CD14-positive monocyte (primary cell): ENCODE measurements around the gene MYO1H. TPM values are rescaled to one million over a fixed set of nuclear protein-coding genes. Genes with fewer than 3 reads are reported as not detected.
"Not testable (repeated sequence)": the region's sequence is repeated elsewhere in the genome, so short reads cannot be mapped to it uniquely, and the experiment has no call there.

Experiments used
- DNase-seq, 3 donors: peaks; one replicate each; pipeline ENCODE4 v3.0.0-alpha.2; 2011 to 2022
- H2AFZ ChIP-seq: 2 replicates; pipeline ENCODE4 v1.6.0; 2012; ENCODE audit warnings: mild to moderate bottlenecking, low read depth, low read length, inconsistent platforms; ENCODE audit not compliant: insufficient read depth, poor library complexity, severe bottlenecking
- H3K27ac ChIP-seq, 2 donors: 1 replicate in 1 of 2; 2 replicates in 1 of 2; pipeline ENCODE4 v1.5.1; 2012 to 2013; ENCODE audit warnings: low read length in 2 of 2, control low read depth in 1 of 2, inconsistent platforms in 1 of 2, low read depth in 1 of 2, mild to moderate bottlenecking in 1 of 2
- H3K27me3 ChIP-seq, 2 donors: one replicate each; pipeline versions ENCODE4 v1.6.0 to v1.6.1; 2011 to 2013; ENCODE audit warnings: low read length in 2 of 2; ENCODE audit not compliant: control insufficient read depth in 2 of 2, insufficient read depth in 2 of 2
- H3K36me3 ChIP-seq, 2 donors: replicated peaks in 1 of 2; 1 replicate in 1 of 2; 2 replicates in 1 of 2; pipeline versions ENCODE4 v1.5.1 to v1.6.1; 2012 to 2013; ENCODE audit warnings: low read length in 2 of 2, control low read depth in 1 of 2, inconsistent platforms in 1 of 2, mild to moderate bottlenecking in 1 of 2; ENCODE audit not compliant: insufficient read depth in 2 of 2, control insufficient read depth in 1 of 2
- H3K4me1 ChIP-seq, 2 donors: 1 replicate in 1 of 2; 2 replicates in 1 of 2; pipeline versions ENCODE4 v1.5.1 to v1.6.1; 2012 to 2013; ENCODE audit warnings: low read length in 2 of 2, control low read depth in 1 of 2, inconsistent platforms in 1 of 2, mild to moderate bottlenecking in 1 of 2, moderate library complexity in 1 of 2; ENCODE audit not compliant: insufficient read depth in 2 of 2, control insufficient read depth in 1 of 2
- H3K4me2 ChIP-seq: replicated peaks from 2 replicates; pipeline ENCODE3; 2012; ENCODE audit warnings: low read length, moderate library complexity, mild to moderate bottlenecking; ENCODE audit not compliant: poor library complexity, severe bottlenecking; ENCODE audit errors: extremely low read depth
- H3K4me3 ChIP-seq, 3 experiments: fragments of 200-600 bp in 1 of 3; sonication (generic) in 1 of 3; replicated peaks in 1 of 3; 1 replicate in 2 of 3; 2 replicates in 1 of 3; pipeline ENCODE4 v1.5.1; 2011 to 2013; ENCODE audit warnings: low read length in 3 of 3, mild to moderate bottlenecking in 3 of 3, control low read depth in 2 of 3, low read depth in 2 of 3, inconsistent platforms in 1 of 3, moderate library complexity in 1 of 3
- H3K79me2 ChIP-seq: 2 replicates; pipeline ENCODE4 v1.6.0; 2012; ENCODE audit warnings: mild to moderate bottlenecking, control low read depth, inconsistent platforms, low read length, moderate library complexity; ENCODE audit not compliant: insufficient read depth
- H3K9ac ChIP-seq: 2 replicates; pipeline ENCODE4 v1.6.0; 2017; ENCODE audit warnings: low read length, mild to moderate bottlenecking; ENCODE audit not compliant: insufficient read depth, poor library complexity, severe bottlenecking
- H3K9me3 ChIP-seq, 2 donors: replicated peaks in 1 of 2; 1 replicate in 1 of 2; 2 replicates in 1 of 2; pipeline versions ENCODE4 v1.5.1 to v1.6.1; 2012 to 2013; ENCODE audit warnings: low read length in 2 of 2, control low read depth in 1 of 2; ENCODE audit not compliant: control insufficient read depth in 1 of 2, insufficient read depth in 1 of 2
- H4K20me1 ChIP-seq: 2 replicates; pipeline ENCODE4 v1.6.0; 2012; ENCODE audit warnings: mild to moderate bottlenecking, low read length, control low read depth, moderate library complexity; ENCODE audit not compliant: insufficient read depth
- H3K27ac Mint-ChIP-seq, 7 donors: one replicate each; pipeline ENCODE4 v1.8.0; 2020; ENCODE audit warnings: mild to moderate bottlenecking in 7 of 7, mixed read lengths in 7 of 7, moderate library complexity in 6 of 7, inconsistent platforms in 2 of 7
- H3K27me3 Mint-ChIP-seq, 3 donors: one replicate each; pipeline ENCODE4 v1.8.0; 2021 to 2022; ENCODE audit warnings: low read depth in 3 of 3, mild to moderate bottlenecking in 3 of 3, mixed read lengths in 3 of 3, moderate library complexity in 3 of 3, inconsistent platforms in 1 of 3
- H3K36me3 Mint-ChIP-seq, 2 donors: one replicate each; pipeline ENCODE4 v1.8.0; 2020; ENCODE audit warnings: mixed read lengths in 2 of 2, inconsistent platforms in 1 of 2, mild to moderate bottlenecking in 1 of 2
- H3K4me1 Mint-ChIP-seq: one replicate; pipeline ENCODE4 v1.8.0; 2020; ENCODE audit warnings: mild to moderate bottlenecking, mixed read lengths
- H3K4me3 Mint-ChIP-seq, 2 donors: one replicate each; pipeline ENCODE4 v1.8.0; 2020; ENCODE audit warnings: mild to moderate bottlenecking in 2 of 2, mixed read lengths in 2 of 2, moderate library complexity in 1 of 2
- H3K9me3 Mint-ChIP-seq, 7 donors: one replicate each; pipeline ENCODE4 v1.8.0; 2020 to 2022; ENCODE audit warnings: mixed read lengths in 7 of 7, mild to moderate bottlenecking in 6 of 7, moderate library complexity in 6 of 7, inconsistent platforms in 2 of 7
- CTCF ChIP-seq: fragments of 200-600 bp; IDR thresholded peaks from one replicate; pipeline ENCODE4 v1.8.0; 2022; ENCODE audit warnings: antibody characterized with exemption, mild to moderate bottlenecking
- WGBS: methylation state at CpG from one replicate; pipeline ENCODE4 v1.1.5; 2013; ENCODE audit warnings: missing lambda C conversion rate; ENCODE audit not compliant: insufficient coverage; 5-methylcytosine and 5-hydroxymethylcytosine counted together
- intact Hi-C, 2 donors: fragments of 100-400 bp; cut with micrococcal nuclease; formaldehyde crosslinking; loops; one replicate each; pipeline versions ENCODE4 v1.15.0 to v1.15.1; 2023
- polyA plus RNA-seq, 3 donors: library from polyadenylated mRNA; depleted of rRNA in 1 of 3; unstranded in 2 of 3; stranded (reverse) in 1 of 3; fragments of 300-500 nt in 2 of 3; fragments of >200 nt in 1 of 3; fragmentation: Illumina TruSeq in 2 of 3; gene quantifications; 1 replicate in 2 of 3; 2 replicates in 1 of 3; pipeline ENCODE4 v1.2.3, GENCODE V29; 2012 to 2021

Gene MYO1H
- polyA plus RNA-seq, 3 donors: not detected

GRCh38 chr12:109310247-109311125 lies 37.2 kb upstream of the MYO1H start:
- H4K20me1 ChIP-seq: no peaks in the 10 kb centered on the region
- H3K27ac Mint-ChIP-seq: no peak overlapping the region
- H3K9ac ChIP-seq: no peak overlapping the region
- H3K4me1 Mint-ChIP-seq: peaks cover 14% of the 10 kb centered on the region
- peaks cover 46 to 70% of the 10 kb centered on the region in 2 donors for H3K27me3 ChIP-seq
- H3K27ac ChIP-seq: no peak overlapping the region
- H3K27me3 Mint-ChIP-seq: peaks cover 66 to 90% (median 76%) of the 10 kb centered on the region in 3 donors
- peaks cover 0 to 8% of the 10 kb centered on the region in 2 donors for H3K9me3 ChIP-seq
- peaks cover 0 to 9% (median 3%) of the 10 kb centered on the region in 7 donors for H3K9me3 Mint-ChIP-seq
- H3K36me3 ChIP-seq: no peaks in the 10 kb centered on the region
- 2% methylated on average over 28 of the region's 33 CpGs for WGBS
- peak overlapping the region in 1 of 3 experiments; percentile 35 for H3K4me3 ChIP-seq
- H3K4me1 ChIP-seq: peaks cover 0 to 7% of the 10 kb centered on the region in 2 donors
- peak overlapping the region; percentile 67 to 76 for H3K4me3 Mint-ChIP-seq
- DNase-seq: no peak
- H3K36me3 Mint-ChIP-seq: peaks cover 0 to 5% of the 10 kb centered on the region in 2 donors
- TF ChIP-seq CTCF: no peak
- H3K4me2 ChIP-seq: peak overlapping the region; percentile 62
- H2AFZ ChIP-seq: no peak overlapping the region
- H3K79me2 ChIP-seq: no peaks in the 10 kb centered on the region
- intact Hi-C loops: no loop called here

GRCh38 chr12:109321294-109321693 lies 26.4 kb upstream of the MYO1H start:
- H3K36me3 ChIP-seq, H3K9me3 Mint-ChIP-seq, H3K27ac Mint-ChIP-seq, H3K4me1 Mint-ChIP-seq, H3K9me3 ChIP-seq, H3K4me2 ChIP-seq, H3K4me3 Mint-ChIP-seq, DNase-seq, H3K79me2 ChIP-seq, H3K4me1 ChIP-seq, H3K4me3 ChIP-seq, H3K36me3 Mint-ChIP-seq, H4K20me1 ChIP-seq, H3K27ac ChIP-seq, intact Hi-C loops, H2AFZ ChIP-seq, H3K9ac ChIP-seq: not testable (repeated sequence)
- H3K27me3 ChIP-seq: peaks cover 12 to 14% of the 10 kb centered on the region in 2 donors
- H3K27me3 Mint-ChIP-seq: peaks cover 11 to 33% (median 22%) of the 10 kb centered on the region in 3 donors
- WGBS: 93% methylated on average over 5 of the region's 8 CpGs
